Measurements from ENCODE around the gene TDG. TPM values are rescaled to one million over a fixed set of nuclear protein-coding genes. Genes with fewer than 3 reads are reported as not detected.
A peak's percentile ranks its signal among the peaks of the same experiment; 100 is the strongest.

TDG gene
- total and polyA plus RNA-seq, 2 donors (not counting 3 experiments of a cell fraction or from before 2014, with no cell fraction given) = 17.6 to 36.8 TPM

DNA sequence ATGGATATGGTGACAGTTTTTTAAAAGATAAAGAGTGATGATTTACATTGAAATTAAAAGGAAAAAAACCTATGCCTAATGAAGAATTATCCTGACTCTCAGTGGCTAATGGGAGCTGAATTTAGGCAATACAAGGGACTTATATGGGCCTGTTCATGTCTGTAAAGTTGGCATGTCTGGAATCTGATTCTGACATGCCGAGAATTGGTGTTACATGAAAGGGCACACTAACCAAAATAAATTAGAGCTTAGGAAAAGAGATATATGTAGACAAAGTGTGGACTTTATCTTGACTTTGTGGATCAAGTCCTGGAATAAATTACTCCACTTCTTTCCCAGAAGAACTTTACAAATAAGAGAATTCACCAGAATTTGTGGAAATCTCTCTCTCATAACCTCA is 1.1 kb downstream of the TDG start:
- no TSS peak for BruUV-seq (replicated peaks)
- no peaks in the 10 kb centered on the region for H3K9me1 ChIP-seq (replicated peaks; ENCODE audit: control insufficient read depth, extremely low read depth, insufficient read depth, low read length)
- H2AFZ ChIP-seq (ENCODE audit: low read depth, low read length) = no peak overlapping the region
- H3K27me3 ChIP-seq (ENCODE audit: control insufficient read depth in 2 of 2, insufficient read depth in 2 of 2, low read length in 2 of 2) = no peaks in the 10 kb centered on the region
- ChIA-PET CTCF (interaction anchor here (1.3 to 2.9 kb wide), 4 partner anchors 10 to 142 kb away, joined by 3 to 20 read pairs (median 9); a partner anchor contains a TSS), POLR2A (interaction anchor here (2.0 to 2.4 kb wide), 2 partner anchors 10 to 37 kb away, joined by 12 to 34 read pairs; partner anchors contain the start of gene HSP90B1)
- DNase-seq (ENCODE audit: low read depth, low spot score) = no peak
- peak overlapping the region; percentile 95 for H3K9ac ChIP-seq (replicated peaks; ENCODE audit: extremely low read depth, insufficient read depth, low read length)
- peak overlapping the region; percentile 99 for H3K4me2 ChIP-seq (ENCODE audit: insufficient read depth, low read length)
- H3K79me2 ChIP-seq (ENCODE audit: control insufficient read depth, insufficient read depth, low read length) = peaks cover 73% of the 10 kb centered on the region
- peak overlapping the region; percentile 74 for H3K27ac ChIP-seq (ENCODE audit: insufficient read depth, low read depth, low read length)
- H3K9me3 ChIP-seq (replicated peaks; ENCODE audit: control insufficient read depth, insufficient read depth, low read length) = no peaks in the 10 kb centered on the region
- no peaks in the 10 kb centered on the region for H4K20me1 ChIP-seq (replicated peaks; ENCODE audit: control insufficient read depth, extremely low read depth, insufficient read depth, low read length)
- FAIRE-seq = no peak
- dilution Hi-C loops (cut with MboI; ENCODE audit: extremely low pct_ligation_motif_present, low sequenced_read_pairs) (no loop called here), intact Hi-C loops (cut with micrococcal nuclease) (loop anchor here (1.0 kb wide), 1 partner anchor 143 kb away; no protein-coding TSS in a partner anchor)
- no peaks in the 10 kb centered on the region for H3K36me3 ChIP-seq (ENCODE audit: control insufficient read depth in 2 of 2, extremely low read depth in 1 of 2, insufficient read depth in 2 of 2, low read length in 2 of 2)
- peak overlapping the region; percentile 88 to 98 (median 93) for H3K4me3 ChIP-seq (replicated peaks in 1 of 3; ENCODE audit: insufficient read depth in 1 of 3, low read depth in 1 of 3, low read length in 3 of 3)
- TF ChIP-seq FOS (IDR thresholded peaks at IDR 0.05; ENCODE audit: borderline replicate concordance, insufficient read depth, low read length) = no peak
- no peak for TF ChIP-seq POLR2AphosphoS5 (IDR thresholded peaks at IDR 0.05; ENCODE audit: insufficient read depth, low read depth, low read length)
- TF ChIP-seq, protein P1, sequence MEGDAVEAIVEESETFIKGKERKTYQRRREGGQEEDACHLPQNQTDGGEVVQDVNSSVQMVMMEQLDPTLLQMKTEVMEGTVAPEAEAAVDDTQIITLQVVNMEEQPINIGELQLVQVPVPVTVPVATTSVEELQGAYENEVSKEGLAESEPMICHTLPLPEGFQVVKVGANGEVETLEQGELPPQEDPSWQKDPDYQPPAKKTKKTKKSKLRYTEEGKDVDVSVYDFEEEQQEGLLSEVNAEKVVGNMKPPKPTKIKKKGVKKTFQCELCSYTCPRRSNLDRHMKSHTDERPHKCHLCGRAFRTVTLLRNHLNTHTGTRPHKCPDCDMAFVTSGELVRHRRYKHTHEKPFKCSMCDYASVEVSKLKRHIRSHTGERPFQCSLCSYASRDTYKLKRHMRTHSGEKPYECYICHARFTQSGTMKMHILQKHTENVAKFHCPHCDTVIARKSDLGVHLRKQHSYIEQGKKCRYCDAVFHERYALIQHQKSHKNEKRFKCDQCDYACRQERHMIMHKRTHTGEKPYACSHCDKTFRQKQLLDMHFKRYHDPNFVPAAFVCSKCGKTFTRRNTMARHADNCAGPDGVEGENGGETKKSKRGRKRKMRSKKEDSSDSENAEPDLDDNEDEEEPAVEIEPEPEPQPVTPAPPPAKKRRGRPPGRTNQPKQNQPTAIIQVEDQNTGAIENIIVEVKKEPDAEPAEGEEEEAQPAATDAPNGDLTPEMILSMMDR (IDR thresholded peaks at IDR 0.05; ENCODE audit: extremely low read depth in 1 of 2, insufficient read depth in 1 of 2, low read depth in 1 of 2, low read length in 2 of 2) = no peak
- no peak for TF ChIP-seq EZH2 (IDR thresholded peaks at IDR 0.05; ENCODE audit: borderline replicate concordance, low read depth, low read length, severe bottlenecking)
- no peak for TF ChIP-seq POLR2A (IDR thresholded peaks at IDR 0.05; ENCODE audit: low read depth, low read length)
- no peak for TF ChIP-seq GATA2 (IDR thresholded peaks at IDR 0.05; ENCODE audit: insufficient read depth, insufficient read length, low read depth, low read length)
- TF ChIP-seq, protein P2, sequence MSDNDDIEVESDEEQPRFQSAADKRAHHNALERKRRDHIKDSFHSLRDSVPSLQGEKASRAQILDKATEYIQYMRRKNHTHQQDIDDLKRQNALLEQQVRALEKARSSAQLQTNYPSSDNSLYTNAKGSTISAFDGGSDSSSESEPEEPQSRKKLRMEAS (IDR thresholded peaks at IDR 0.05; ENCODE audit: insufficient read depth, insufficient read length) = no peak
- TF ChIP-seq MYC (IDR thresholded peaks at IDR 0.05; ENCODE audit: low read depth, low read length) = no peak
- peaks cover 10% of the 10 kb centered on the region for H3K4me1 ChIP-seq (ENCODE audit: control insufficient read depth, extremely low read depth, insufficient read depth, low read length)

All from endothelial cell of umbilical vein (primary cell).